Activated CD8-positive, alpha-beta memory T cell treated with anti-CD3 and anti-CD28 coated beads, Interleukin-2, amount 50 U/mL, for 4 hours (primary cell): ENCODE measurements around the gene FOXA2.
"Not testable (repeated sequence)": the region's sequence is repeated elsewhere in the genome, so short reads cannot be mapped to it uniquely, and the experiment has no call there.

Experiments
- DNase-seq: peaks from one replicate; pipeline ENCODE4 v3.0.0-alpha.2; 2020

FOXA2 gene

DNA sequence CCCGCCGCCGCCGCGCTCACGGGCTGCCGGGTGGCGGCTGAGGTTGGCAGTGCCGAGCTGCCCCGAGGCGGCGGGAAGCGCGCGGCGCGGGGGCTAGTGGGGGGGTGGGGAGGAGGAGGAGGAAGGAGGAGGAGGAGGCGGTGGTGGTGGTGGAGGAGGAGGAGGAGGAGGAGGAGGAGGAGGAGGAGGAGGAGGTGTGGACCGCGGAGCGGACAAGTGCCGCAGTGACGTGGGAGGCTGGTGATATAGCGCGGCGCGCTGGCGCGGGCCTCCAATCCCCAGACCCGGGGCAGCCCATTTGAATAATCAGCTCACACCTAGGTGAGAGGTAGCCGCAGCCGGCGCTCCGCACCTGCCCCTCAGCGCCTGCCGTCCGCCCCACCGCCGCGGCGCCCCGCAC lies at the start of gene FOXA2:
Gene FOXA2, minus strand, starts transcription at position 51 of the 400 bp plus-strand sequence. CDS start 294 bp downstream, outside the sequence.
- no peak for DNase-seq

DNA sequence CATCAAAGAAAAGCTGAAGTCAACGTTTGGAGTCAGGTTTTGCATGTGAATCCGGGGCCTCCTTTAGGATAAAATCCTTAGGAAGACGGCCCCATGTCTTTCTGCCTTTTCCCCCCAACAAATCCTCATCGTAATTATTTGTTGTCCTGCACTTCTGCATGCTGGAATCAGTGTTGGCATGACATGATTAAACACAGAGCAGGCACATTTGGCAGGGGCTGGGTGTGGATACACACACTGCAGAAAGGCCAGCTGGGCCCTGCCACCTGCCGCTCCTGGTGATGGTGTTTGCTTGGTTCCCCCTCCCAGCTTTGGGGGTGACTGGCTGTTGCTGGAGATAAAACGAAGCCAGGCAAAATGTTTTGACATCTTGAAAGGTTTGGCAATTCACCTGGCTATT lies 46.3 kb upstream of the FOXA2 start:
- no peak for DNase-seq

DNA sequence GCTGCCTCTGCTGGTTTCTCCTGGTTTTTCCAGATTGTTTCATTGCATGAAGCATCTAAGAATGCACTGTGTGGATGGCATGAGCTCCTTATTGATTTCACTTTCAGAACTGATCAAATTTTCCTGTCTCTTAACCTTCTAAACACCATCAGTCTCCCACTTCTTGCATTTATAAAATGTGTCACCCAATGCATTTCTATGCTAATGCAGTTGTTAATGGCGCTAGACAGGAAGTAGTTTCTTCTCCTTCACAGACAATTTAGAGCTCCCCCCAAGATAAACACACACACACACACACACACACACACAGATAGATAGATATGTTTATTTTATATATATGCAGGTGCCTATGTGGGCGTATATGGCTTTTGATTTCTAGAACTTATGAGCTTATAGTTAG lies 45.6 kb upstream of the FOXA2 start:
- DNase-seq, result no peak

DNA sequence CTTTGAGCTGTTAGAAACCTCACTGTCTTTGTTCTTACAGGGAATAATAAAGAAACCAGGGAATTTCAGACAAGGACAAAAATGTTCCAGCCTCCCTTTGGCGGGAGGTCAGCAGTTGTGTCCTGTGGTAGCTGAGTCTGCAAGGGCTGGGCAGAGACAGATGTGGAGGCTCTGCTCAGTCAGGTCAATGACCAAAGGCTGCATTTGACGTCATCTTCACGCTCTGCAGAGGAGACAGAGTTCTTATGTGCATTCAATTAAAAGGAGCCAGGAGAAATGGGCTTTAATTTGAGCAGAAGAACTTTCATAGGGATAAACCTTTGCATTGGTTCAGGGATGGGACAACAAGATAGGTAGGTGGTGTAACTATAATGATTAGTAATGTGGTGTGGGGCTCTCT lies 45.1 kb upstream of the FOXA2 start:
- no peak for DNase-seq

DNA sequence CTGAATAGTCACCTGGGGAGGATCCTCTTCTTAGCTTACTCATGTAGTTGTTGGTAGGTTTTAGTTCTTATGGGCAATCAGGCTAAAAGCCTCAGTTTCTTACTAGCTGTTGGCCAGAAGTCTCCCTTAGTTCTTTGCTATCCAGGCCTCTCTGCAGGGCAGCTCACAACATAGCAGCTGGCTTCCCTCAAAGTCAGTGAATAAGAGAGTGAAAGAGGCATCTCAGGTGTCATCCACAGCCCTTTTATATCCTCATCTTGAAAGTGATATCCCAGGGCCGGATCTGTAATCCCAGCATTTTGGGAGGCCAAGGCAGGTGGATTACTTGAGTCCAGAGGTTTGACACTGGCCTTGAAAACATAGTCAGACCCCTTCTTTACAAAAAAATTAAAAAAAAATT lies 42.1 kb upstream of the FOXA2 start:
- DNase-seq, result no peak

DNA sequence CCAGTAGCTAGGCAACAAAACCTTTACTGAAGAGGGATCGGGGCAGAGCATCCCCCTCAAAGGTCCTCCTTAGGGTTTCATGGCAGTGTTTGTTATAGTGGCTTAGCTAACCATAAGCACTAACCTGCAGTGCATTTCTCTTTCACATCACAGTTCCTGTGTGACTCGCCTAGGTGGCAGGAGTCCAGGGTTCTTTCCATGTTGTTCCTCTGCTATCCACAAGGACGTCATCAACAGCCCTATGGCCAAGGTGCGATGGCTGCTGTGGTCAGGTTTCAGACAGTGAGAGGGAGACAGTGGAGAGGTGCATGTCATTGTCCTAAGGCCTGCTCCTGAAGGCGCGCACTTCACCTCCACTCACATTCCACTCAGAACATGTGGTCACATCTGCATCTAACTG lies 38.8 kb upstream of the FOXA2 start:
- no peak for DNase-seq

DNA sequence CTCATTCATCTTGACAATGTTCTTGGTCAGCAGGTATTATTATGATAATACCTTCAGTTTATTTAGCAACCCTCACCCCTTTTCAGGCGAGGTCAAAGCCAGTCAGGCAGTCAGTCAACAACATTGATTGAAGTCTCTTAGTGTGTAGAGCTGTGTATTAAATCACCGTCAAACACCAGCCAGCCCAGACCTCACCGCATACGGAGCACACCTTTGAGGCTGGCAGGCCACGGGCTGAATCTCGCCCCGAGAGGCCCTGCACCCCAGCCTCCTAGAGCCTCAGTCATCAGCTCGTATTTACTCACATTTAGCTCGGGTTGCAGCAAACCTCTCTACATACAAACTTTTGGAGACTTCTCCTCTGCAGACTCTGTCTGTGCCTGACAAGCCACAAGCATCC lies 36.0 kb upstream of the FOXA2 start:
- no peak for DNase-seq

DNA sequence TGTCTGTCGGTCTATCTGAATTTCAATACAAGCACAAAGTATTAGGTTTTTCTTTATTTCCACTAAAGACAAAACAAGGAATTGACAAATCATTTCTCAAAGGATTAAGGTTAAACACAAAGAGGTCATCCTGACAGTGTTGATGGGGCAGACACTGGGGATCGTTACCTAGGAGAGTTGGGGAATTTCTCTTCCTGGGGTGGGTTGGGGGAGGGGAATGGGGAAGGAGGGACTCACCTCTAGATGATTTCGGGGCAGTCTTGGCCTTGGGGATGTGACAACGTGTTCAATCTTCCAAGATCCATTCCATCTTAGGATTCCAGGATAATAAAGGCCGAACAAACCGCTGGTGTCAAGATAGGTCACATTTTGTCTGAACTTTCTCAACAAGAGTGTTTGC lies 35.4 kb upstream of the FOXA2 start:
- no peak for DNase-seq

DNA sequence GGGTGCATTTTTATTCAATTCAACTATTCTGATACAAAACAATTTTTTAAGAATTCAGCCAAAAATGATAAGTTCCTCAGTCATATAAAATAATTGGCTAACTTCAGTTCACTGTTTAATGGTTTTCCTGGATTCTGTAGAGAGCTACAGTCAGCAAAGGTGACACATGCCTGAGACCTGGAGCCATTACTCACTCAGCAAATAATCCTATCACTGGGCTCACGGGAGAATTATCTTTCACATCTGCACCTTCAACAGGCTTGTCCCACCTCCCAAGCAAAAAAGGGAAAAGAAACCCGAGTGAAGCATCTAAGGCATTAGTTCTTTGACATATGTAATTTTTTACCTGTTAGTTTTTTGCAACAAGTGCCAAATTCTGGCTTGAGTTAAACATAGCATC lies 34.9 kb upstream of the FOXA2 start:
- DNase-seq, result no peak

DNA sequence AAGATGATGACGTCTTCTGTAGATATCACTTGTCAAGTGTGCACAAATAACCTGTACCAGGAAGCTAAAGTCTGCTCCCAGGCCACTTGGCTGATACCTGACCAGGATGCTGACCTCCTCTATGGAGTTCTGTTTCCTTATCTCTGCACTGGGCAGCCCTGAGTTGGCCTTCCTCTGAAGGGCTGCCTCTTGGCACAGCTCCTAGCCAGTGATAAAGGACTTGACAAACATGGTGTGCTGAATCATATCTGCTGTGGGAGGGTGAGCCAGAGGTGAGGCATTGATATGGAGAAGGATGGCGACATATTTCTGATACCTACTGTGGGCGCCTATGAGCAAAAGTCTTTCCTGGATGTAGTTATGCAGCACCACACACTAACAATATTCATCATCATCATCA lies 32.8 kb upstream of the FOXA2 start:
- no peak for DNase-seq

DNA sequence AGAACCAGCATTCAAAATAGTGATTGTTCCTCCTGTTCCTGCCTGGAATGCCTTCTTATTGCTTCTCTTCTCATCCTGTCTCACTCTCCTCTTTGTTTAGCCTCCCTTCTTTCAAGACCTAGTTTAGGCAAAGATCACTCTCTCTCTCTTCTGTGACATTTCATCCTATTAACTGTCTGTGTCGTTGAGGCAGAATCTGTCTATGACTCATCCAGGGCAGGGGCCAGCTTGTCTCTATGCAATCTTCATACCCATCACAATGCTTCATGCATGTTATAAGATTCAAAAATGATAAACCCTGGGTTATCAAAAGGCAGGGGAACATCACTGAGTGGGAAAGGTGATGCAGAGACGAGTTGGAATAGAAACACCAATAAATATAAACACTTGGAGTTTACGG lies 32.2 kb upstream of the FOXA2 start:
- DNase-seq, result no peak

DNA sequence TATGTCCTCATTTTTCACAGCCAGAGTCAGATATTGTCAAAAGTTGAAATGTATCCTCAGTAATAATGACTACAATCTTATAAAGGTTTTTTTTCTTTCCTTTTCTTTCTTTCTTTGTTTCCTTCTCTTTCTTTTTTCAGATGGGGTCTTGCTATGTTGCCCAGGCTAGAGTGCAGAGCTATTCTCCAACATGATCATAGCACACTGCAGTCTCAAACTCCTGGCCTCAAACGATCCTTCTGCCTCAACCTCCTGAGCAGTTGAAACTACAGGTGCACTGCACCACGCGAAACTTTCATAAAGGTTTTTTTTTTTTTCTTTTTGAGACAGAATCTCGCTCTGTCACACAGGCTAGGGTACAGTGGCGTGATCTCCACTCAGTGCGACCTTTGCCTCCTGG lies 31.1 kb upstream of the FOXA2 start:
- DNase-seq, result no peak

DNA sequence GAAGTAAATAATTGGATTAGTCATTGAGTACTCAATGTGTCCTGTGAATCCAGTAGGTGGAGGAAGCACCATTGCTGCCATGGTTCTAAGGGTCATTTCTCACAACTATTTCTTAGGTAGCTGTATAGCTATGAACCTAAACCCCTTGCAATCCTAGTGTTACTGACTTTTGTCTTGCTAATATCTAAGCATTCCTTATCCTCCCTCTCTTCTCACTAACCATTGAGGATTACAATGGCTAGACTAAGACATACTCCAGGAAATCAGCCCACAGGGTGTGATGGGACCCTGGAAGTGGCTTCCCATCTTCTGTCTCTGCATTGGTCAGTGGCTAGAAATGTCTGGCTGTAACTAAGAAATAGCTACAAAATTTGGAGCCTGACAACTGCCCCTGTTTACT lies 27.3 kb upstream of the FOXA2 start:
- no peak for DNase-seq

DNA sequence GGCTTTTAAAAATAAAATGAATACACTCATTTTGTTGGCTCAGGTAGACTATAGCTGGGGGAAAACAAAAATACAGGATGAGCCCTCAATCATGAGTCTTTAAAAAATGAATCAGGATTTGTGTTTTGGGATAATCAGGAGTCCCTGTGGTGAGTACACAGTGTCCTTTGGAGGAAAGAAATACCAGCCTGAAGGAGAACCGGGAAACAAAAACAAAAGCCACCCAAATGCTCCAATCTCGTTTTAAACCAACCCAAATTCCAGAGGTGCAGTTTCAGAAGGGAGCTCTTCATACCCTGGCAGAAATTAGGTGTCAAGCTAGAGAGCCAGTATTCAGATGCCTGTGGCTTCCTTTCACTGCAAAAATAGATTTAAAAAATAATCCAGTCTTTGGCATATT lies 23.3 kb upstream of the FOXA2 start:
- no peak for DNase-seq

DNA sequence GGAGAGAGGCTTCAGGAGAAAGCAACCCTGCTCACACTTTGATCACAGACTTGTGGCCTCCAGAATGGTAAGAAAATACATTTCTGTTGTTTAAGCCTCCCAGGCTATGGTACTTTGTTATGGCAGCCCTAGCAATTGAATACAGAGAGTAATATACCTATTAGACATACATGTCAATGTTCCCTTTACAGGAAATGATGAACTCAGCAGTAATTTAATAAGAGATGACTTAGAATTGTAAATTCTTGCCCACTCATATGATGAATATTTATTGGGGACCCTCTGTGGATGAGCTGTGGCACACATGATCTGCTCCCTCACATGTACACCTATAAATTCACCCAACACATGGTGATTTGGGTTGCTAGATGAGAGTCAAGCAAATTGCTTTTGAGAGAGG lies 20.4 kb upstream of the FOXA2 start:
- no peak for DNase-seq

DNA sequence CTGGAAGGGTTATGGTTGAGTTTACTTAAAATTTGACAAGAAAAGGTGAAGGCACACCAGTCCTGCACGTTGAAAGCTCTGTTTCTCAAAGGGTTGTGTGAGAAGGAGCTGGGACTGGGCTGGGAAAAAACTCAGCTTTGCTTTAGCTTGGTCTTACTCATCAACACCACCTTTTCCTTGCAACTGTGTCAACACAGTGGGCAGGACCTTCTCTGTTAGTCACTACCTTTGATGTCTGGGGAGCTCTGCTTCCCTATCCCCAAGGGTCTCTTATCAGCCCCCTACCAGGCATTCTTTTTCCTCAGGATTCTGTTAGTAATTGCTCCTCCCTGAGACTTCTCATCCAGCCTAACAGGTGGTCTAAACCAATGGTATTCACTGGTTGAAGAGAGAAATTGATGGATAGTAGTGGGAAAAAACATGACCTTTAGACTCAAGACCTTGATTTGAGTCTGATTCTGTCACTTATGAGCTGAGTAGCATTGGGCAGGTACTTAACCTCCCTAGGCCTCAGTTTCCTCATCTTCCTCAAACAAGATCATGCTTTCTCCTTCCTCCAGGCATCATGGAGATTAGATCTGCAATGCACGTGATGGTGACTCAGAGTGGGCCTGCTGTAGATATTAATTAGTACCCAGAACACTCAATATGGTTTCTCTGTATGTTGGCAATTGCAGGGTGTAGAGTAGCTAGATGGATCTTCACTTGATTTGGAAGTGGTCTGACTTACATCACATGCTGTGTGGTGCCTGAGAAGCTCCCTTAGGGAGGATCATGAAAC lies 17.2 kb upstream of the FOXA2 start:
- no peak for DNase-seq

DNA sequence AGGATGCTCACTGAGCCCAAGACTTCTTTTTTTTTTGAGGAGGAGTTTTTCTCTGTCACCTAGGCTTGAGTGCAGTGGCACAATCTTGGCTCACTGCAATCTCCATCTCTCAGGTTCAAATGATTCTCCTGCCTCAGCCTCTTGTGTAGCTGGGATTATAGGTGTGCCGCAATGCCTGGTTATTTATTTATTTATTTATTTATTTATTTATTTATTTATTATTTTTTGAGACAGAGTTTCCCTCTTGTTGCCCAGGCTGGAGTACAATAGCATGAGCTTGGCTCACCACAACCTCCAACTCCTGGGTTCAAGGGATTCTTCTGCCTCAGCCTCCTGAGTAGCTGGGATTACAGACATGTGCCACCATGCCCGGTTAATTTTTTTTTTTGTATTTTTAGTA lies 14.9 kb upstream of the FOXA2 start:
- not testable (repeated sequence) for DNase-seq

DNA sequence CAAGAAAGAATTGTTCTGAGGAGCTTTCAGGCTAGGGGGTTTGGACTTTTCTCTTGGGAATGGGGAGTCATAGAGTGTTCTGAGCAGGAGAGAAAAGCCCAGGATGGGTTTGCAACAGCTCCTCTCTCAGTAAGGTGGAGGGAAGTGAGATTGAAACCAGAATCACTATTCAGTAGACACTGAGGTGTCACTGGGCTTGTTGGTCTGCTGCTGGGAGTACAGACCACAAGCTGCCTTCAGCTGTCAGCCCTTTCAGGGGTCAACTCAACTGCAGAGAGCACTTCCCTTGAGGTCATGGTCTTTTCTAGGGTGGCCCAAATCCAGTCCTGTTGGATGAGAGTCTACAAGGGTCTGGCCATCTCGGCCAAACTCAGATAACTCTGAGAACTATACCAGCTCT lies 12.9 kb upstream of the FOXA2 start:
- DNase-seq, result no peak

DNA sequence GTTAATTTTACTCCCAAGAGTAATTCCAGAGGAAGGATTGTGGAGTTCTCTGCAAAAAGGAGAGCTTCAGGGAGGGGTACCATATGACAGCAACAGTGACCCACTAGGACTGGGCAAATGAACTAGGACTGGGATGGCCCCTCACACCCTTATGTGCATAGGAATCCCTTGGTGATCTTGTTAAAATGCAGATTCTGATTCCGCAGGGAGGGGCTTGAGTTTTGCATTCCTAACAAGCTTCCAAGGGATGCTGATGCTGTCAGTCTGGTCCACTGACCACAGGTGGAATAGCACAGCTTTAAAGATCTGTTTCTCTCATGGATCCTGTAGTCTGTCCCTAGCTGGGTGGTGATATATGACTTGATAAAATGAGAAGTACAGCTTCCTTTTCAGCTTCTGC lies 6.3 kb upstream of the FOXA2 start:
- no peak for DNase-seq

DNA sequence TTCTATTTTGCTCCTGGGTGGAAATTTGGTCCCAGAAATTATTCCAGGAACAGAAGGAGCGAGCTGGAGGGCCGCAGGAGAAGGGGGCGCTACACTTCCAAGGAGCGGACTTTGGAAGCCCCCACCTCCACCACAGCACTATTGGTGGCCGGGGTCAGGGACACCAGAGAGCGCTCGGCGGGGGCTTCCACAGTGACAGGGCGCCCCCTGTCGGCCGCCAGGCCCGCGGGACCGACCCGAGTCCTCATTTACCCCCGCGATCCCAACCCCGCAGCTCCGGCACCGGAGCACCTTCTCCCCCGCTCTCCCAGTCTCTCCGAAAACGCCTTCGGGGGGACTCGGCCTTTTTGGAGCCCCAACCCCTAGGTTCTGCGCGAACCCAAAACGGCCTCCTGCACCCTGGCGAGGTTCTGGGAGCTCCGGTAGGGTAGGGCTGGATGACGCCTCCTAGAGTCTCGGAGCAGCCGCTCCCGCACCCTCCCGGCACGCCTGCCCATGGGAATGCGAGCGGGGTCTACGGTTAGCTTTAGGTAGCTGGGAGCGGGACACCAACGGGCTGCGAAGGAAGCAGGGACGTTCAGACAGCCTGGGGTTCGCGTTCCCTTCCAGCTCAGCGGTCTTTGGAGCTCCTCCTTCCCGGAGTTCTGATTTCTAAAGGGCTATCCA lies 2.4 kb upstream of the FOXA2 start:
- DNase-seq, result no peak

DNA sequence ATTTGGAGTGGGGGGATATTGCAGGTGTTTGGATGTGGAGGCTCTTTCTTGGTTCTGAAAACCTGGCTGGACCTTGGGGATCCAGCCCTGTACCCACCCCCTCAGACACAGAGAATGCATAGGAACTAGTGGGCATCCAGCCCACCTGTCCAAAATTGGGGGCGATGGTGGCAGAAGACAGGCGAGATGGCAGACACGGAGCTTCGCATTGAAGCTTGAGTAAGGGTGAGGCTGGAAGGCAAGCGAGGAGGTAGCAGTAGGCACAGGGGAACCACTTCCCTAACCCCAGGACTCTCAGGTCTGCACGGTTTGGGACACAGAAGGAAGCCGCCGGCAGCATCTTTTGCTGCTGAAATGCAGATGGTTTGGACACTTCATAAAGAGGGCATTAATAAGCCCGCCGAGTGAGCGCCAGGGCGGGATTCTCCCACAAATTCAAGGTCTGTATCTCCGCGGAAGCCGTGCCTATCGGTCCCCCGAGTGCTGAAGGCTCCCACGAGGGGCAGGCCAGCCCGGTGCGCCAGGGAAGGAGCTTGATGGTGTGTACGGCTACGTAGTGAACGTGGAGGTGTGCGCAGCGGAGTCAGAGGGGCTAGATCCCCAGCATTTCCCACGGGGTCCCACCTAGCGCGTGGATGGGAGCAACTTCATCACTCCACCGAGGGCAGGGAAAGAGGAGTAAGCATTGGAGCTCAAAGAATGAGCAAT lies 1.6 kb upstream of the FOXA2 start:
- no peak for DNase-seq

DNA sequence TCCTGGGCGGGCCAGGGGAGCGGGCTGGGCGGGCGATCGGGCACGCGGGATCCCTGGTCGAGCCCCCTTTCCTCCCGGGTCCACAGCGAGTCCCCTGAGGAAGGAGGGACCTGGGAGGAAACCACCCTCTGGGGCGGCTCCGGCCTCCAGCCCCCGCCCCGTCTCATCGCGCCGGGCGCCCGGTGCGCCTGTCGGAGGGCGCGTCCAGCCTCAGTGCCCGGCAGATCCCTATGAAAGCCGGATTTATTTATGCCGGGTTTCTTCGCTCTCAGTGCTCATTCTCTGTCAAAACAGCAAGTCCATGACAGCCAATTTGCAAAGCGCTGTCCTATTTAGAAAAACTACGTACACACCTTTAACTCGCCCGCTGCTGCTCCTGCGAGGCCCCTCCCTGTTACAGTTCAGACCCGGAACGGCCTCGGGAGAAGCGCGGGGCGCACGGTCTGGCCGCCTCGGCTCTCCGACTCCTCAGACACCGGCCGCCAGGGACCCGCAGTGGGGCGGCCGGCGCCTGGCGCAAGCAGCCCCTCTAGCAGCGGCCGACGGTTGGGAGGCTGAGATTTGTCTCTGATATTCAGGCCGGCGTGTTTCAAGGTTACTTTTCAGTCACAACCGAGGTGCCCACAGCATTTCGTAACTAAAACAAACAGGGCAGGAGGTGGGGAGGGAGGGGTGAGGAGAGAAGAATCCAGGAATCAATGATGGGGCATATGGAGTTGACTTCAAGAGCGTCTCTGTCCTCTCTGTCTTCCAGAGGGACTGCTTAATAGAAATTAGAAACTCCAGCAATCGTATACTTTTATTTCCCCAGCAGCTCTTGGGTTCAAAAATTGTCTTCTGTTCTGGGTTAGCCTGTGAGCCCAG lies 782 bp upstream of the FOXA2 start:
- DNase-seq, result no peak
